Measurements from ENCODE around the gene ACYP1.

The ACYP1 gene

DNA sequence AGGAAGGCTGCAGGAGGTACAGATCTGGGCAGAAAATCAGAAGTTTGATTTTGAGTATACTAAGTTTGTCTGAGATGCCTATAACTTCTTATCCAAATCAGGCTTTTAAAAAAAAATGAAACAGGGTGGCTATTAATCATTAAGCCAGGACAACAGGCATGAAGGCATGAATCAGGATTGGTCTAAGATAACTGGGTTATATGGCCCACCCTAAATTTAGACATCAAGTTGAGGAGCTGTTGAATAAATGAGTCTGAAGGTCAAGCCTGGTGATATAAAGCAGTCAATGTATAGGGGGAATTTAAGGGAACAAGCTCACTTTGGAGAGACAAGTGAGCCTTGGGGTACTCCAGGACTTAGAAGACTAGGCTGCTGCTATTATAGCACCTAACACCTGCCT is 34.4 kb upstream of the ACYP1 start:
- DNase-seq (ENCODE audit: low read depth): no peak
- no peak overlapping the region for H3K4me3 ChIP-seq (ENCODE audit: low read depth, low read length)
- TF ChIP-seq POLR2A (IDR thresholded peaks at IDR 0.05; ENCODE audit: extremely low read depth, insufficient read length) (no peak), MYC (IDR thresholded peaks at IDR 0.05; ENCODE audit: low read depth, low read length) (no peak)
- TF ChIP-seq, protein P1, sequence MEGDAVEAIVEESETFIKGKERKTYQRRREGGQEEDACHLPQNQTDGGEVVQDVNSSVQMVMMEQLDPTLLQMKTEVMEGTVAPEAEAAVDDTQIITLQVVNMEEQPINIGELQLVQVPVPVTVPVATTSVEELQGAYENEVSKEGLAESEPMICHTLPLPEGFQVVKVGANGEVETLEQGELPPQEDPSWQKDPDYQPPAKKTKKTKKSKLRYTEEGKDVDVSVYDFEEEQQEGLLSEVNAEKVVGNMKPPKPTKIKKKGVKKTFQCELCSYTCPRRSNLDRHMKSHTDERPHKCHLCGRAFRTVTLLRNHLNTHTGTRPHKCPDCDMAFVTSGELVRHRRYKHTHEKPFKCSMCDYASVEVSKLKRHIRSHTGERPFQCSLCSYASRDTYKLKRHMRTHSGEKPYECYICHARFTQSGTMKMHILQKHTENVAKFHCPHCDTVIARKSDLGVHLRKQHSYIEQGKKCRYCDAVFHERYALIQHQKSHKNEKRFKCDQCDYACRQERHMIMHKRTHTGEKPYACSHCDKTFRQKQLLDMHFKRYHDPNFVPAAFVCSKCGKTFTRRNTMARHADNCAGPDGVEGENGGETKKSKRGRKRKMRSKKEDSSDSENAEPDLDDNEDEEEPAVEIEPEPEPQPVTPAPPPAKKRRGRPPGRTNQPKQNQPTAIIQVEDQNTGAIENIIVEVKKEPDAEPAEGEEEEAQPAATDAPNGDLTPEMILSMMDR (IDR thresholded peaks at IDR 0.05; ENCODE audit: low read depth, low read length): no peak
- TF ChIP-seq, protein P2, sequence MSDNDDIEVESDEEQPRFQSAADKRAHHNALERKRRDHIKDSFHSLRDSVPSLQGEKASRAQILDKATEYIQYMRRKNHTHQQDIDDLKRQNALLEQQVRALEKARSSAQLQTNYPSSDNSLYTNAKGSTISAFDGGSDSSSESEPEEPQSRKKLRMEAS (IDR thresholded peaks at IDR 0.05; ENCODE audit: low read depth, low read length): no peak

DNA sequence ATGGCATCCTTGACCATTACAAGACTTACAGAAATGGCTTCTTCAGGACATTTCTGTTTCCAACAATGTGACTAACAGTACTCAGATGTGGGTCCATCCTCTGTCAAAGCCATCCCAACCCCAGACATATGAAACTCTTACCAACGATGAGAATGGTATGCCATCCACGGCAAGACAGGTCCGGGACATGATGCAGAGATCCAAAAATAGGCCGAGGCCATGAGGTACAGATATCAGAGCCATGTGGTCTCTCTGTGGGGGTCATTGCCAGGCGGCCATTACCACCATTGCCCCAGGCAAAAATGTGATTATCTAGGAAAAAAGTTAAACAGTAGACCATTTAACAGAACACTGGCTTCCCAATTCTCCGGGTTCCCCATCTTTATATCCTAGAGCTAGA is 33.1 kb upstream of the ACYP1 start:
- H3K4me3 ChIP-seq (ENCODE audit: low read depth, low read length): no peak overlapping the region
- DNase-seq (ENCODE audit: low read depth): no peak
- TF ChIP-seq, protein P2 (IDR thresholded peaks at IDR 0.05; ENCODE audit: low read depth, low read length): no peak
- no peak for TF ChIP-seq POLR2A (IDR thresholded peaks at IDR 0.05; ENCODE audit: extremely low read depth, insufficient read length)
- TF ChIP-seq, protein P1 (IDR thresholded peaks at IDR 0.05; ENCODE audit: low read depth, low read length): no peak
- TF ChIP-seq MYC (IDR thresholded peaks at IDR 0.05; ENCODE audit: low read depth, low read length): no peak

DNA sequence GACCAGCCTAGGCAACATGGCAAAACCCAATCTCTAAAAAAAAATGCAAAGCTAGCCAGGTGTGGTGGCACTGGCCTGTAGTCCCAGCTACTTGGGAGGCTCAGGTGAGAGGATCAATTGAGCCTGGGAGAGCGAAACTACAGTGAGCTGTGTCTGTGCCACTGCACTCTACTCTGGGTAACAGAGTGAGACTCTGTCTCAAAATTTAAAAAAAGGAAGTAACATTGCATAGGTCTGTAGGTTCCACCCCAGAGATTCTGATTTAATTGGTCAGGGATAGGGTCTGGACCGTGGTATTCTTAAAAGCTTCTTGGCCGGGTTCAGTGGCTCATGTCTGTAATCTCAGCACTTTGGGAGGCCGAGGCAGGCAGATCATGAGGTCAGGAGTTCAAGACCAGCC is 31.9 kb upstream of the ACYP1 start:
- no peak for TF ChIP-seq POLR2A (IDR thresholded peaks at IDR 0.05; ENCODE audit: extremely low read depth, insufficient read length)
- H3K4me3 ChIP-seq (ENCODE audit: low read depth, low read length): no peak overlapping the region
- no peak for DNase-seq (ENCODE audit: low read depth)

DNA sequence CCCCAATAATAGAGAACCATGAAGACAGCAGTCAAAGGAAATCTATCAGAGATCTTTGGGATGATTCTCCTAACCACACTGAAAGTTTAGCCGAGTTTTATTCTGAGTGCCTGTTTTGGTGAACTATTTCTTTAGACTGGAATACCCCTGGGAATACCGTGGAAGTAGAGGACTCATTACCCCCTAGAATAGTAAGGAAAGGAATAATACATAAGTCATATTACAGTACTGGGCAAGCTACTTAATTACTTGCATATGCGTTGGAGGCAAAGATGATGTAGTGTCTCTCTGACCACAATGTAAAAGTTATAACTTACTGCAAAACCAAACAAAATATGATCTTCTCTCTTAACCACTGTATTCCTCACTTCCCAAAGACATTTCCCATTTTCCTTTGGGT is 31.1 kb upstream of the ACYP1 start:
- no peak overlapping the region for H3K4me3 ChIP-seq (ENCODE audit: low read depth, low read length)
- TF ChIP-seq MYC (IDR thresholded peaks at IDR 0.05; ENCODE audit: low read depth, low read length) (no peak), POLR2A (IDR thresholded peaks at IDR 0.05; ENCODE audit: extremely low read depth, insufficient read length) (no peak)
- TF ChIP-seq, protein P2 (IDR thresholded peaks at IDR 0.05; ENCODE audit: low read depth, low read length): no peak
- TF ChIP-seq, protein P1 (IDR thresholded peaks at IDR 0.05; ENCODE audit: low read depth, low read length): no peak
- DNase-seq (ENCODE audit: low read depth): no peak

DNA sequence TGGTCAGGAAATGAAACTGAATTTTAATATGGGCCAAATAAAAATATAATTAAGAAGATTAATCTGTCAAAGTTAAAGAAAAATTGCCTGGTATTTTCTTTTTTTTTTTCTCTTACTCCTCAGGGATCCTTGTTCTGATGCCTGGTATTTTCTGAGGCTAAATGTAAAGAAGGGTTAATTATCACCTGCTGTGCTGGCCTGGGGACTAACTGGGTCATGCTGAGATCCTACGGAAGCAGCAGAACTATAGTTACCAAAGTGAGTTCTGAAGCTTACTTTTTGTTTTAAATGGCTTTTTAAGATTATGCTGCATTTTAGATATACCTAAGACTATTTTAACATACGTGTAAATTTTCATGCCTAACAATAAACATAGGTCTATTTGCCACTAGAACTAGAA is 28.9 kb upstream of the ACYP1 start:
- TF ChIP-seq, protein P1 (IDR thresholded peaks at IDR 0.05; ENCODE audit: low read depth, low read length): no peak
- no peak for TF ChIP-seq POLR2A (IDR thresholded peaks at IDR 0.05; ENCODE audit: extremely low read depth, insufficient read length)
- TF ChIP-seq, protein P2 (IDR thresholded peaks at IDR 0.05; ENCODE audit: low read depth, low read length): no peak
- no peak for TF ChIP-seq MYC (IDR thresholded peaks at IDR 0.05; ENCODE audit: low read depth, low read length)
- H3K4me3 ChIP-seq (ENCODE audit: low read depth, low read length): no peak overlapping the region
- DNase-seq (ENCODE audit: low read depth): no peak

DNA sequence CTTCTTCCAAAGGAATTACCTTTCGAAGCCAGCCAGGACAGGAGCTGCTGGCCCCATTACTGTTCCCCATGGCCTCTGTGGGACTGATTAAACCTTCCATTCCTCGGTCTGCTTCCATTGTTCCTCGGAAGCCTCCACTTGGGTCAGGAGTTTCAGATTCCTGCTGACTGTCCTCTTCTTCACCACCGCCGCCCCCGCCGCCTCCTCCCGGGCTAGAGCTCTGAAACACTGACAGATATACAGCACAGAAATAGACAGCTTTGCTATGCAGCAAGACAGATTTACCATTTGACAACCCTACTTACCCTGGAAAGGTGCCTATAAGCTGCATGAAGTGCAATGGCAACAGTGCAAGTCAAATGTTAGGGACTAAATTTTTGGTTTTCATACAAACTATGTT is 27.4 kb upstream of the ACYP1 start:
- DNase-seq (ENCODE audit: low read depth): no peak
- H3K4me3 ChIP-seq (ENCODE audit: low read depth, low read length): no peak overlapping the region
- TF ChIP-seq, protein P2 (IDR thresholded peaks at IDR 0.05; ENCODE audit: low read depth, low read length): no peak
- TF ChIP-seq, protein P1 (IDR thresholded peaks at IDR 0.05; ENCODE audit: low read depth, low read length): no peak
- TF ChIP-seq POLR2A (IDR thresholded peaks at IDR 0.05; ENCODE audit: extremely low read depth, insufficient read length) (no peak), MYC (IDR thresholded peaks at IDR 0.05; ENCODE audit: low read depth, low read length) (no peak)
